Embryonic facial prominence (tissue), 1 donor: Measurements from ENCODE around the gene TRPM2.

Experiments used
- DNase-seq: peaks from one replicate; pipeline ENCODE4 v3.0.0-alpha.2; 2016; ENCODE audit errors: extremely low spot score

TRPM2 gene

GRCh38 chr21:44322621-44323325 lies 30.6 kb upstream of the TRPM2 start:
- no peak for DNase-seq

DNA sequence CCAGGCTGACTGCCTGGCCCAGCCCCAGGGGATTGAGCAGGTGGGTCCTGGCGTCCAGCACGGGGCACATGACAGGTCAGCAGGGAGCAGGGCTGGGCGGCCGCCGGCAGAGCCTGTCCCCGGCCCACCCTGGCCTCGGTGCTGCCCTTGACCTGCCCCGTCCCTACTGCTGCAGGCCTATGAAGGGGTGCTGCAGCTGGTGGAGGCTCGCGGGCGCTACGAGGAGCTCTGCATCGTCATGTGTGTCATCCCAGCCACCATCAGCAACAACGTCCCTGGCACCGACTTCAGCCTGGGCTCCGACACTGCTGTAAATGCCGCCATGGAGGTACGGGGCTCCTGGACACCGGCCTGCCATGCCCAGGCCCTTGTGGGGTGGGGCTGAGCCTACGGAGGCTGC lies 29.8 kb upstream of the TRPM2 start:
- DNase-seq, result no peak

- DNase-seq, result no peak
Observed at GRCh38 chr21:44324106-44324853, 29.1 kb upstream of the TRPM2 start.

DNA sequence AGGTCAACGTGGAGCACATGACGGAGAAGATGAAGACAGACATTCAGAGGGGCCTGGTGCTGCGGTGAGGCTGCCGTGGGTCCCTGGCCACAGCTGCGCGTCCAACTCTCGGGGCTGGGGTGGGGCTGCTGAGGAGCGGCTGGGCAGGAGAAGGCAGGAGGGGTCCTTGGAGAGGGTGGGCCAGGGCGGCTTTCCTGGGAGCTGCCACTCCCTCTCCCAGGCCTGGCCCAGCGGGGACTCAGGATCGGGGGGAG lies 28.6 kb upstream of the TRPM2 start:
- no peak for DNase-seq

GRCh38 chr21:44325386-44326271 lies 27.8 kb upstream of the TRPM2 start:
- DNase-seq, result no peak

DNA sequence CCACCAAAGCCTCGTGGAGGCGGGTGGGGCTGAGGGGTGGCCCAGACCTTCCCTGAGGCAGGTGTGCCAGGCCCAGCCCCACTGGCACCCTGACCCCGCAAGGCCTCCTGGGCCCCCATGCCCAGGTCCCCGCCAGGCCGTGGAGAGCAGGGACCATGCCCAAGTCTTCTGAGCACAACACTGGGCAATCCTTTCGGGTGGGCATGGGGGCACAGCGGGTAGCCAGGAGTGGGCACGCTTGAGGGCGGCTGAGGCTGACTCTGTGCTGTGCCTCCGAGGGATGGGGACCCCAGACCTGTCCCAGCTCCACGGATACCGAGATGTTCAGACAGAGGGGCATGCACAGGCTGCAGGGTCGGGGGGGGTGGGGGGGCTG lies 27.2 kb upstream of the TRPM2 start:
- DNase-seq, result no peak

DNA sequence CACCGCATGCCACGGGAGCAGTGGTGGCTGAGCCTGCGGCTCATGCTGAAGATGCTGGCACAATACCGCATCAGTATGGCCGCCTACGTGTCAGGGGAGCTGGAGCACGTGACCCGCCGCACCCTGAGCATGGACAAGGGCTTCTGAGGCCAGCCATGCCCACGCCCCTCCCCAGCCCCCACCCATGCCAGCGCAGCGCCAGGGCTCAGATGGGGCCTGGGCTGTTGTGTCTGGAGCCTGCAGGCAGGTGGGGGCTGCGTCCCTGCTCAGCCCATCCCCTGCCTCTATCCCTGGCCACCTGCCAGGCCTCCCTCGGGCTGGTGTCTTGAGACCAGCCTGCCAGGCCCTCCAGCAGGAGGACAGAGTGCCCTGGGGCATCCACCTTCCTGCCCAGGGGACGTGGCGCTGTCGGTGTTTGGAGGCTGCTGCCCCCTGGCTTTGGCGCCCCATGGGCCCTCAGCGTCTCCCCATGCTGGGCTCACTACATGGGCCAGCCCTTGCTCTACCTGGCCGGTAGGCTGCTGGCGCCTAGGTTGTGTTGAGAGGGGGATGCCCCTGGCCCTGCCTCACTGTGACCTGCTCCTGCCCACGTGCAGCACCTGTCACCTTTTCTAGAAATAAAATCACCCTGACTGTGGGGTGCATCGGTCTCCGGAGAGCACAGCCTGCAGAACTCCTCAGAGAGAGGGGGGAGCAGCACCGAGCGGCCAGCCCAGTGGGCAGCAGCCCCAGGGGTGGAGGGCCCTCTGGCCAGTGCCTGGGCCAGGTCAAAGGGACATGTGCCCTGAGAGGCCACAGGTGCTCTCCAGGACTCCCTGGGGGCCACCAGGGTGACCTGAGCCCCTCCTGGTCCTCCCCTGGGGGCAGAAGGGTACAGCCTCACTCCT lies 26.5 kb upstream of the TRPM2 start:
- DNase-seq, result no peak

DNA sequence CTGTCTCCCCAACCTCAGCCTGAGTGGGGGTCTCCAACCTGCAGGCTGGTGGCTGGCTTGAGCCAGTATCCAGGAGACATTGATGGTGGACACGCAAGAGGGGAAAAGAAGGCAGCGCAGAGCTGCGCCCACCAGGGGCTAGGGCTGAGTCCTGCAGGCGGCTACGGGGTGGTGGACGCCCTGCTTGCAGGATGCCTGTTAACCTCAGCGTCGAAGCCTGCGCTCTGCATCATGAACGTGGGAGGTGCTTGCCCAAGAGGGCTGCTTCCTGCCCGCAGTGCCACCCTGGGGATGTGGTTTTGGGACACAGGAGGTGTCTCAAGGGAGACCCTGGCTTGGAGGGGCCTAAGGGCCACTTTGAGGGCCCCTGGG lies 25.8 kb upstream of the TRPM2 start:
- DNase-seq, result no peak

GRCh38 chr21:44328242-44328895 lies 25.1 kb upstream of the TRPM2 start:
- DNase-seq, result no peak

- no peak for DNase-seq
Observed at GRCh38 chr21:44329086-44329889, 24.1 kb upstream of the TRPM2 start.

DNA sequence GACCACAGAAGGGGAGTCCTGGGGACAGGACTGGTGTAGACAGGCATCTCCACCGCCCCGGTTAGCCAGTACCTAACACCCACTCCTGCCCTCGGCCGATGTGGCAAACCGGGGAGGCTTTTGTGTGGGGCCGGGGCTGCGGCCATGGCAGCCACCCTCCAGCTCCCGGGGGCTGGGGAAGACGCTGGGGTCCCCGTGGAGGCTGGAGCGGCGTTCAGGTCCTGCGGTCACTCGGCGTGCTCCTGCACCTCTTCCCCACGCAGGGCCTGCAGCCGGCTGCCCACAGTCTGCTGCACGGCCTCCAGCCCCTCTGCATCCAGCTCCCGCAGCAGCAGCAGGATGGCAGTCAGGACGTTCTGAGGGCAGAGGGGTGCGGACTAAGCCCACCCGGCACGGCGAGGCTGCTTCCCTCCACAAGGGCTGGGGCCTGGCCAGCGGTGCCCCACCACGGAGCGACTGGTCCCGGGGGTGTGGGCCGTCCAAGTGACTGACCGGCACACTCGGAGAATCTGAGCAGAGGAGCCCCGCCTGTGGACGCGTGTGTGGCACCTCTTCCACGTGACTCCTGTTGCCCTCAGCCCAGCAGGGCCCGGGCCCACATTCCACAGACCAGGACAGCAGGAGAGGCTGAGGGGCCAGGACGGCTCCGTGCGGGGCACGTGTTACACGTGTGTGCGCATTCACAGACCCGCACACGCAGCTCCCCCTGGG lies 23.3 kb upstream of the TRPM2 start:
- DNase-seq, result no peak

- no peak for DNase-seq
Observed at GRCh38 chr21:44330698-44331097, 22.7 kb upstream of the TRPM2 start.

DNA sequence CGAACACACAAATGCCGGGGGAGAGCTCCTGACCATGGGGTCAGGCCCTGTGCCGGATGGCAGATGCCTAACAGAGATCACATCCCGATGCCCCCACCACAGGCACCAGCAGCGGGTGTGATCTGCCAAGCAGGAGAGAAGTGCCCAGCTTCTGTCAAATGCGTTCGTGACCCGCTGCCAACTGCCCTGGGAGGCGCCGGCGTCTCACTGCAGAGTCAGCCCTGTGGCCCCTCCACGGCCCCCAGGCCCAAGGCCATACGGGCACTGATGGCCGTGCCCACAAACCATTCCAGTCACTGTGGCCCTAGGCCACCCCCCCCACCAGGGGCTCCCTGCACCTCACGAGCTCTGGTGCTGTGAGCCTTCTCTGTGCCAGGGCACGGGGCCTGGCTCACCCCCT lies 22.2 kb upstream of the TRPM2 start:
- no peak for DNase-seq

DNA sequence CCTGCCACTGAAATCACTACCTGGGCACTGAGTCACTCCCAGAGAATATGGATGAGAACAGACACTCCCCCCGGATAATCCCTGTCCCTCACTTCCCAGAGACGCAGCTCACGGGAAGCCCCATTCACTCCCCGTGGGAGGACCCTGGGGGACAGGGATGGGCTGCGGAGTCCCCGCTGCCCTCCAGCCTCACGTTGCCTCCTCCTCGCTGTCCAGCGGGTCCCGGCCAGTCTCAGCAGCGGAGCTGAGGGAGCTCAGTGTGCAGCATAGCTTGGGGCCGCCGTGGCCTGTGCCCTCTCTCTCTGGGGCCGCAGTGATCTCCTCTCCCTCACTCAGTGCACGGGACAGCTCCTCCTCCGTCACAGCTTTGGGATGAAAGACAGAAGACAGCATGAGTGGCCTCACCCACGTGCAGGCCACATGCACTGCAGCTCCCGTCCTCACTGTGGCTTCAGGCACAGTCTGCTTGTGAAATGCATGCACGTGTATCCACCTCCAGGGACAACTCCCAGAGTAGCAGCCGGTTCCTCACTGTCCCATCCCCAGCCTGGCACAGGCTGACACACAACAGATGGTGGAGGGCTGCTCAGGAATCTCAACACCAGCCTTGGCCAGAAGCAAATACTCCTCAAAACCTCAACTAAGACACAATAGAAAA lies 21.6 kb upstream of the TRPM2 start:
- no peak for DNase-seq

GRCh38 chr21:44332383-44332782 lies 21.0 kb upstream of the TRPM2 start:
- DNase-seq, result no peak

GRCh38 chr21:44332965-44333364 lies 20.5 kb upstream of the TRPM2 start:
- no peak for DNase-seq

- no peak for DNase-seq
Observed at GRCh38 chr21:44333509-44334328, 19.7 kb upstream of the TRPM2 start.

- DNase-seq, result no peak
Observed at GRCh38 chr21:44334329-44335030, 18.9 kb upstream of the TRPM2 start.
